GM19395 (cell line): Measurements from ENCODE around the gene NAV2.

Source experiments
- ATAC-seq: cut with Tn5 transposase; IDR thresholded peaks from one replicate; pipeline ENCODE4 v1.9.1; 2021; ENCODE audit warnings: mild to moderate bottlenecking, moderate library complexity; ENCODE audit not compliant: unreplicated experiment

NAV2 gene

DNA sequence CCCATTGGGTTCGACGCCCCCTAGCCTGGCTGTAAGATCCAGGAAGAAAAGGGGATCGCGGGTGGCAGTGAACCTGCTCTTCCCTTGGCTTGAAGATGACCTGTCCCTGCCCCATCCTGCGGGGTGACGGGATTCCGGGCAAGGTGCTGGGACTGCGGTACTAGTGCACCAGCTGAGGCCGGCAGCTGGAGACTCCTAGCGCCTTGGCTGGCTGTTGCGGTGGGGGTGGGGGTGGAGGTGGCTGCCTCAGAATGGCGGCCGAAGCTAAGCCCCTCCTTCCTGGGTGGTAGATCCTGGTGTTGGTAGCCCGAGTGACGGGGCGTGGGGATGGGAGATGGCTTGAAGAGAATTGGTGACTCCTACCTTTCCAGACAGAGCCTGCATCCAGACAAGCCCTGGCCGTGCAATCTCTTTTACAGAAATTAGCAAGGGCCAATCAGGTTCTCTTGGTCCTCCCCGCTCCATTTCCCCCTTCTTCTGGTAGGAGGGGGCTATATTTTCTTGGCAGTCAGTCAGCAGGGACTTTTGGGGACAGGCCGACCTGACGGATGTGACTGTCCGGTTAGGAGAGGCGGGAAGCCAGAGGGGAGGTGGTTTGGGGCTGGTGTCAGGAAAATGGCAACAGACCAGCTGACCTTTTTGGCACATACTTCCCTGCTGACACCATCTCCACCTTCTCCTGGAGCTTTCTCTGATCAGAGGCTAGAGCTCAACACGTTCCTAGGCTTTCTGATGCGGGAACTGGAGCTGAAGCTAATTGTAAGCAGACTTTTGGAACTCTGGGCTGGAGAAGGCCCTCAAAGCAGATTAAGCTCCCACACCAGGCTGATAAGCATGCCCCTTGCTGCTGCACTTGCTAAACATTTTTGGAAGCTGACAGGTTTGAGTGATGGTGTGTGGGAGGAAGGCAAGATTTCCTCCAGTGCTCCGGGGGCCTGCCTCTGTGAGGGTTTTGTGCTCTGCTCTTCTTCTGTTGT lies 2.0 kb downstream of the NAV2 start:
- ATAC-seq = no peak

- no peak for ATAC-seq
These were observed 2.7 kb downstream of the NAV2 start for GRCh38 chr11:19715373-19715772.

DNA sequence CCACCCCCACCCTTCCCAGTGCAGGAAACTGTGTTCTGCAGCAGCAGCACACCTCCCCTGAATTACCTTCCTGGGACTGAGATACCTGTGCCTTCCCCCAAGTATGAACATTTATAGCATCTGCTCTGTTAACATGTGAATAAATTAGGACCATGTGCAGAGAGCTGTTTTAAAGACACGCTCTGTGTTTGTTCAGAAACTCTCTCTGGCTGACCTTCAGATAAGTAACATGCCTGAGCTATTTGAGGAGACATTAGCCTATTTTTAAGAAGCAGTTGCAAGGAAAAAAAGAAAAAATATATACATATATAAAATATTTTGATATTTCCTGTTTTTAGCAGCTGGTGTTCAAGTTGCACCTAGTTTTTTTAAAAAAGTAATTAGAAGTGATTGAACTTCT lies 5.4 kb downstream of the NAV2 start:
- no peak for ATAC-seq

DNA sequence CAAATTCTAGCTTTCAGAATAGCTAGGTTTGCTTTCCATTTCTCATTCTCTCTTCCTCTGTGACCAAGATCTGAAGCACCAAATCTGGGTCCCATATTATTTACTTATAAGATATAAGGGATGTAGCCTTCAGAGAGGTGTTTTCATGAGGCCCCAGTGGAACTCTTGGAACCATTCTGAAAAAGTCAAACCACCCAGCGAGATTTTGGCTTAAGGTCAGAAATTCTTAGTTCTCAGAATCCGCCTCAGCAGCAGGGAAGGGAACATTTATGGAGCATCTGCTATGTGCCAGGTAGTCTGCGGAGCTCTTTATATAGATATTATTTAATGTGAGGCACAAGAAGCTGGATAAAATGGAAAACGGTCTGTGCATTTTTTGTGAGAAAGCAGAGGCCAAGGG lies 6.3 kb downstream of the NAV2 start:
- no peak for ATAC-seq

DNA sequence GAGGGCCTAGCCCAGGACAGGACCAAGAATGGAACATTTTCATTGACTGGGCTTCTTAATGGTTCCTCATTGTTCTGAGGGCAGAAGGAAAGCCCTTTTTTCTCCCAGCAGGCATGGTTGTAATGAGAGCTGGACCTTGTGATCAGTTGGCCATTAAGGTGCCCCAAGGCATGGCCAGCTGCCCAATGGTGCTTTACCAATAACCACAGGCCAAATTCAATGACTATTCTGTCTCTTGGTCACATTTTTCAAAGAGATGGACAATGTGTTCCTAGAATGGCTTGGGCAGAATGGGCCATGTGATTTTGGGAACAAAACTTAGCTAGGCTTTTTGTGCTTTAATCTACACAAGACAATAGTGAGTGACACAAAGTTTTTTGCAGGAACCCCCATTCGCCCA lies 7.3 kb downstream of the NAV2 start:
- no peak for ATAC-seq

DNA sequence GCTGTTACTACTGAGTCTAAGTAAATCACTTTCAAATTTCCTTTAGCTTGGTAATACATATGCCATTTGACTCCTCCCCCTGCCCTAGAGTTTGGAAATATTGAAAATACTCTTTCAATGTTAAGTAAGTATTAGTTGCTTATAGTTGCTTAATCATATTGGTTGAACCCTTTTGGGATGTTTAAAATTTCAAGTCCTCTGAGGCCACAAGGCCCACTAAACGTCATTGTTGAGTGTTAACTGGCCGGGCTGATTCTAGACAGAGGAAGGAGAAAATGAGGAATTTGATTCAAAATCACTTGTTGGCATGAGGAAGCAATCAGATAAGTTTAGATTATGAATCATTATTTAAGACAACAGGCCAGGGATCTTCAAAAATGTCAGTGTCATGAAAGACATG lies 8.5 kb downstream of the NAV2 start:
- no peak for ATAC-seq

DNA sequence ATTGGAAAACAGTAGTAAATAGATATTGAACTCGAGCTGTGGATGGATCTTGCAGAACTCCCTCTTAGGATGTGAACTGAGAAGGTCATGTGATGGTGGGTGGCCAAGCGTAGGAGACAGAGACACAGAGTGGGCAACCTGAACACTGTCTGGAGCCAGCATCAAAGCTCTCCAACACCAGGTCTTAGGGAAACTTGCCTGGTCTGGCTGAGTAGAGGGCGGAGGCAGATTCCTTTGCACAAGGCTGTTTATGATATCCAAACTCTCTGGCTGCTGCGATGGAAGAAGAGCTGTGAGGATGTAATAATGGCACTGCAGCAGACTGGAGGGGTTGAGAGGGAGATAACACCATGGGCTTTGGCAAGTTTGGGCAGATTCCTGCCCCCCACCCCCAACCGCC lies 10.1 kb downstream of the NAV2 start:
- ATAC-seq = no peak

DNA sequence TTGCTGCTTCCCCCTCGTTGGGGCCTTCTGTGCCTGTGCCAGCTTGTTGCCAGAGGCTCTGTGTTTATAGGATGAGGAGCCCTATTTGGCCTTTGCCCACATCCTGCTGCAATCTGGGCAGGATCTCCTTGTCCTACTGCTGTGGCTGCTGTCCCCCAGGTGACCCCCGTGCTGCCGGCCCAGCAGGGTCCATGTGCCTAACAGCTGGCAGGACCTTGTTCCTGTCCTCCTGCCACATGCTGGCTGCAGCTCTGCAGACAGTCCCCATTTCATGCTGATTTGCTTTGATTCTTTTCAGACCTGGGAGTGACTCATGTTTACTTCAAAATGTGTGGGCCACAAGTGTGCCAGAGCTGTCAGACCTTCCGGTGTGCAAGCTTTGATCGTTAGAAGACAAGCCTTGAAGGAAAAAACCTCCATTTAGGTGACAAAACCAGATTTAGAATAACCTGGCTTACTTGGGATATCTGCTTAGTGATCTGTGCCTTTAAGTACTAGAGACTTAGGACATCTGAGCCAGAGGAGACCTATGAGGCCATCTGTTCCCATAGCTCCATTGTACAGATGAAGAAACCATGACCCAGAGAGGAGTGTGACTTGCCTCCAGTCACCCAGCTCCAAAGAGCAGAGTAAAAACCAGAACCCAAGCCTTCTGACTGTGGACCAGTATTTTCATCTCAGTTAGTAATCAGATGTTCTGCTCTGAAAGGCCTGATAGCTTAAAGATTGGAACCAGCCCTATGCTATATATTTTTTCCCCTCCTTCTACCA lies 11.1 kb downstream of the NAV2 start:
- no peak for ATAC-seq

DNA sequence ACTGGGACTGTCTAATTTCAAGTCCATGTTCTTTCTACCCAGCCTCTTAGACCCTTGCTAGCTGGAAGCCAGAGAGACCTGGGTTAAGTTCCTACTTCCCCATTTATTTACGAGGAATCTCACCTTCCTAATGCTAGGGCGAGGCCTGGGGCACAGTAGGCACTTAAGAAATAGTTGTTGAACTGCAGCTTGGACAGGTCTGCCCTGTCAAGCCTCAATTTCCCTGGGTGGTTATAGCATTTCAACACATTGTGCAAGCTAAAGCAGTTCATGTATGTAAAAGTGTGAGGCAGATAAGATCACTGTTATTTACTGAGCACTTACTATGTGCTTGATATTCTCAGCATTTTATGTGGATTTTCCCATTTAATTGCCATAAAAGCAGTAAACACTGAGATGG lies 12.1 kb downstream of the NAV2 start:
- no peak for ATAC-seq

GRCh38 chr11:19725379-19726079 lies 12.9 kb downstream of the NAV2 start:
- no peak for ATAC-seq

GRCh38 chr11:19727246-19727645 lies 14.6 kb downstream of the NAV2 start:
- ATAC-seq = no peak

GRCh38 chr11:19728436-19728835 lies 15.8 kb downstream of the NAV2 start:
- no peak for ATAC-seq

DNA sequence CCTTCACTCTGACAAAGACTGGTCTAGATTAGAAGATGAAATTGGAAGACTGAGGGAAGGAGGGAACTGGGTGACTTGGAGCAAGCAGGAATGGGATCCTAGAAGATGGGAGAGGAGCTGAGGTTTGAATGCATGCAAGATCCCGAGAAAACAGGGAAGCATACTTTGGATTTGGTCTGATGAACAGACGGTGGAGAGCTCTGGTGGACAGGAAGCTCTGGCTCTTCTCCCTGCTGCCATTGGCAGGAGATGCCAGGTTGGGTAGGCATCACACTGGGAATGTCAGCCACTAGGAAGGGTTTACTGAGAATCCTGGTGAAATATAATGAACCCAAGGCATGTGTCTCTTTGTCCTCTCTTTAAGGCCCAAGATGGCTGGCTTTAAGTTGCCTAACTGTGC lies 16.5 kb downstream of the NAV2 start:
- no peak for ATAC-seq

- ATAC-seq = no peak
These were observed 17.7 kb downstream of the NAV2 start for GRCh38 chr11:19730373-19730772.

- ATAC-seq = no peak
These were observed 21.5 kb downstream of the NAV2 start for GRCh38 chr11:19734171-19734570.

GRCh38 chr11:19735157-19735908 lies 22.7 kb downstream of the NAV2 start:
- no peak for ATAC-seq

DNA sequence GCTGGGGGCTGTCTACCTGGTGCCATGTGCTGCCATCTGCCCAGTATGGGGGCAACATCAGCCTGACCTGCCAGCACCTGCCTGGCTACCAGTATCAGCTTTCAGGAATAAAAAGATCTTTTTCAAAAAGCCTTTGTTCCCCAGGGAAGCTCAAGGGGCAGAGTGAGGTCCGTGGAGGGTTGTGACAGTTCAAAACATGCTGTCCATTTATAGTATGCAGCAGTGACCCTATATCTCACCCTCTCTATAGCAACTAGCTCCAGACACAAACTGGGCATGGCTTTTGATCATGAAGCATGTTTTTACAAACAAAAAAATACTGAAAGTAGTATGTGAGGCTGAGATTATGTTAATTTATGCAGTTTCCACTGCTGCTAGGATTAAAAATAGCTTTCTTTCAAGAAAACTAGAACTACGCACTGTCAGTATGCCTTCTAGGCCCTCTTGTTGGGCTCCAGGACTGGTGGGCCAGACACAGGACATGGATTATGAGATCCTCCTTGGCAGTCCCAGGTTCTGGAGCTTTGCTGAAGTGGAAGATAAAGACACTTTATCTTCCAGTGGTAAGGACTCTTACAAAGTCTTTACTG lies 23.4 kb downstream of the NAV2 start:
- ATAC-seq = no peak

DNA sequence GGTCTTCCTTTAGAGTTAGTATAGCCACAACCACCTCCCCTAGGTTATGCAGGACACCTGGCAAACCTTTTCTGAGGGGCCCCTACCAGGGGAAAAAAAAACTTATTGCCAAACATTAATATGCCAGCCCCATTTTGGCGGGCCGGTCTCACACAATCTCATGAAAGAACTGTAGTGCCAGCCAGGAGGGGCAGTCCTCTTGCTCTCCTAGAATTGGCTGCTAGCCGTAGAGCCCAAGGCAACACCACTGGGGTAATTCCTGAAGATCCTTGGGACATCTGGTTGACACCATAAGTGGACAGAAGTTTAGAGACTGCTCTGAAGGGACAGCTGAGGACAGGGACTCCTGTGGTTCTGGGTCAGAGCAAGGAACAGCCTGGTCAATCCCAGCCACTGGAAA lies 24.2 kb downstream of the NAV2 start:
- no peak for ATAC-seq

DNA sequence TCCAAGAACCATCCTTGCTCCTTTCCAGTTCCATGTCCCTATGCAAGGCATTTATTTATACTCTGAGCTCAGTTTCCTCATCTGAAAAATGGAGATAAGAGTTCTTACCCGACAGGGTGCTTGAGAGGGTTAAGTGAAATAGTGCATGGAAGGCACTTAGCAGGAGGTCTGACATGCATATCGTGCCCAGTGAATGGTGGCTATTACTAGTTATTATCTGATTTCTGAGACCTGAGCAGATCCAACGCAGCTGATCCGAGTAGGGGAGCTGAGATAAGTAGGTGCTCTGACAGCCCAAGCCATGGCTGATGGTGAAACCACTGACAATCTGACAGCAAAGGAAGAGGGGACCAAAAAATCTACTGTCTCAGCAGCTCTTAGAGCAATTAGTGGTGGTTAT lies 24.9 kb downstream of the NAV2 start:
- ATAC-seq = no peak

GRCh38 chr11:19738124-19738523 lies 25.5 kb downstream of the NAV2 start:
- ATAC-seq = no peak
